HG03025 (cell line): ENCODE measurements around the gene REEP1.
"Not testable (repeated sequence)": the region's sequence is repeated elsewhere in the genome, so short reads cannot be mapped to it uniquely, and the experiment has no call there.

Experiments
- ATAC-seq: cut with Tn5 transposase; IDR thresholded peaks from one replicate; pipeline ENCODE4 v1.9.1; 2021; ENCODE audit warnings: mild to moderate bottlenecking, moderate library complexity; ENCODE audit not compliant: unreplicated experiment, low FRiP score

REEP1 gene

DNA sequence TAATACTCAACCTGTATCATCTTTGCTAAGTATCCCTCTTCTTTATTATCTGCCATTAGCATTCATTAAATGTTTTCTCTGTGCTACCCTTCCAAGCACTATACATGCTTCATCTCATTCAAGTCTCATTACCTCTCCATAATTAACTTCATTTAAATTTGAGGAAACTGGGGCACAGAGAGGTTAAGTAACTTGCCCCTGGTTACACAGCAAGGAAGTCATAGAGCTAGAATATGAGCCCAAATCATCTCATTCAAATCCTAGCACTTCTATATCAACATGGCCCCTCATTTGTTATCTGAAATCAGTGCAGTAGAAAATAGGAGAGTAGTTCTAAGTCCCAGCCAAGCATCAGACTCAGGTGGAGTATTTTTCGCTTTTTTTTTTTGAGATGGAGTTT lies 133.8 kb downstream of the REEP1 start:
- ATAC-seq, result no peak

DNA sequence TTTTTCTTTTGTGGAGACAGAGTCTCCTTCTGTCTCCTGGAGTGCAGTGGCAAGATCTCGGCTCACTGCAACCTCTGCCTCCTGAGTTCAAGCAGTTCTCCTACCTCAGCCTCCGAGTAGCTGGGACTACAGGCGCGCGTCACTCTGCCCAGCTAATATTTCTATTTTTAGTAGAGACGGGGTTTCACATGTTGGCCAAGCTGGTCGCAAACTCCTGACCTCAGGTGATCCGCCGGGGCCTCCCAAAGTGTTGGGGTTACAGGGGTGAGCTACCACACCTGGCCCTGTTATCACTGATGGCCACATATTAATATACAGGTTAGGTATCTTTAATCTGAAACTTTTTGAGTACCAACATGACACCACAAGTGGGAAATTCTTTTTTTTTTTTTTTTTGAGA lies 134.7 kb downstream of the REEP1 start:
- no peak for ATAC-seq

GRCh38 chr2:86202336-86202692 lies 135.1 kb downstream of the REEP1 start:
- no peak for ATAC-seq

DNA sequence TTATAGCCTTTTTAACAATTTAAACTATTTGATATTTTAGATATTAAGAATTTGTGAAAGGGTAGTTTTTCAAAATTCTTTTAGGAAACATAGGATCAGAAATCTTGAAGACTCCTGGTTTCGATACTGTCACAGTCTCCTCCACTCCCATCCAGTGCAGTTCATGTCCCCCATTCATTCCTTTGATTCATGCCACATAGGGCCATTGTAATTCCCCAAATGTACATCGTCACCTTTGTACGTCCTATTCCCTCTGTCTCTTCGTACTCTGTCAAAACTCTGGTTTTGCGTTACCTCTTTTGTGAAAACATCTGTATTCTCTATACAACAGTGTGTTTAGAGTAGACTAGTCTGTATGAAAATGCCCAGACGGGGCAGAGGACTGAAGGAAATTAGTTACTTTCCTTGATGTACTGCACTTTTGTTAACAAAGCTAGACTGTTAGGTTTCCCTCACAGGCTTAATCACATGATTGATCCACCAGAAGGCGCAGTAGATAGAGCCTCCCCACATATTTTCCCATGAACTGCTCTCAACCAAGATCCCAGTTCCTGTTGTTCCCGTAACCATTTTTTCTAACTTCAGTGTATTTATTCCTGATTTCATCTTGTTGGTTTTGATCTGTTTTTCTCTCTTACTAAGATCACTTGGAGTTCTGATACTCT lies 135.6 kb downstream of the REEP1 start:
- no peak for ATAC-seq

DNA sequence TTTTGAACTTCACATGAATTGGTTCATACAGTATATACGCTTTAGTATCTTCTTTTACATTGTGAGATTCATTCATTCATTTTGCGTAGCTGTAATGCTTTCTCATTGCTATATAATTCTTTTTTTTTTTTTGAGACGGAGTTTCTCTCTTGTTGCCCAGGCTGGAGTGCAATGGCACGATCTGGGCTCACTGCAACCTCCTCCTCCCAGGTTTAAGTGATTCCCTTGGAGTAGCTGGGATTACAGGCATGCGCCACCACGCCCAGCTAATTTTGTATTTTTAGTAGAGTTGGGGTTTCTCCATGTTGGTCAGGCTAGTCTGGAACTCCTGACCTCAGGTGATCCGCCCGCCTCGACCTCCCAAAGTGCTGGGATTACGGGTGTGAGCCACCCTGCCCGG lies 136.9 kb downstream of the REEP1 start:
- ATAC-seq, result not testable (repeated sequence)

GRCh38 chr2:86199834-86200177 lies 137.6 kb downstream of the REEP1 start:
- no peak for ATAC-seq

GRCh38 chr2:86195808-86196387 lies 141.5 kb downstream of the REEP1 start:
- ATAC-seq, result no peak

- peak; percentile 87 for ATAC-seq
Observed at GRCh38 chr2:86195055-86195807, 142.2 kb downstream of the REEP1 start, which contains the start of gene IMMT. IMMT (minus strand) TSS chr2:86195462; CDS start chr2:86195382, 80 bp downstream.

DNA sequence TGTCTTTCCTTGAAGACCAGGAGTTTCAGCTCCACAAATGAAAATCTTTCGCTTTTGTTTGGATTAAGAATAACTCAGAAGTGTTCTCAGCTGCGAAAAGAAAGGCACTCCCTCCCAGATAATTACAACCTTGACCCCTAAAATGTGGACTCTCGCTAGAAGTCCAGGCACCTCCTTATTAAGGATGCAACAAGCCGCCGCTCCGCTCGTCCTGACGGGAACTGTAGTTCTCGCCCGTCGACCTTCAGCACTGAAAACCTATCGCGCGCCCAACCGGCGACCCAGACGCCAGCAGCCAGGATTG lies 142.7 kb downstream of the REEP1 start:
- ATAC-seq, result no peak

- ATAC-seq, result no peak
Observed at GRCh38 chr2:86193901-86194567, 143.4 kb downstream of the REEP1 start.

- ATAC-seq, result no peak
Observed at GRCh38 chr2:86189782-86190416, 147.5 kb downstream of the REEP1 start.

- no peak for ATAC-seq
Observed at GRCh38 chr2:86186431-86186830, 151.0 kb downstream of the REEP1 start.

DNA sequence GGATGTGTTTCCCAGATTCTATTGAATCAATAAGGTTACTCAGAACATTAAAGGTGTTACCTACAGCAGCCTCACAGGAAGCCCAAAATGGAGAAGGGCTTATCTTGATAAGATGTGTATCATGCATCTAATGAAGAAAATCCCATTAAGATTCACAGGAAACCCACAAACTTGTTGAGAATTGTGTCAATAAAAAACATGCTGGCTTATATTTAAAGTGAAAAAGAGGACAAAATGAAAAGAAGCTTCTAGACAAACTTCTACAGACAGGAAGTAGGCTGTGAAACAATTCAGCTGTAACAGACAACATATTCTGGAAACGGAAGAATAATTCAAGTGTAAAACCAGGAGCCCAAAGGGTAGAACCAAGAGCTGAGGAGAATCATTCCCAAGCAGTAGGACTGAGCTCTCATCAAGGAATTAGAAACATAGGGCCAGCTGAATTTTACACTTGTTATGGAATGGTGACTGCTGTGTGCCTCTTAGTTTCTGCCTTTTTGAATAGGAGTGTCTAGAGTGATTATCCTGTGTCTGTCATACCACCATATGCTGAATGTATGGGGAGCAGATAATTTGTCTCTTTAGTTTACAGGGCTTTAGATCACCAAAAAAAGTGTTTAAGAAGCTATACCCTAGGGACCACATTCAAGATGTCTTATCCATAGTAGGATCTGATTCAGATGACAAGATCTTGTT lies 151.8 kb downstream of the REEP1 start:
- ATAC-seq, result no peak

- ATAC-seq, result no peak
Observed at GRCh38 chr2:86176597-86176996, 160.8 kb downstream of the REEP1 start.

GRCh38 chr2:86175828-86176227 lies 161.6 kb downstream of the REEP1 start:
- ATAC-seq, result no peak

DNA sequence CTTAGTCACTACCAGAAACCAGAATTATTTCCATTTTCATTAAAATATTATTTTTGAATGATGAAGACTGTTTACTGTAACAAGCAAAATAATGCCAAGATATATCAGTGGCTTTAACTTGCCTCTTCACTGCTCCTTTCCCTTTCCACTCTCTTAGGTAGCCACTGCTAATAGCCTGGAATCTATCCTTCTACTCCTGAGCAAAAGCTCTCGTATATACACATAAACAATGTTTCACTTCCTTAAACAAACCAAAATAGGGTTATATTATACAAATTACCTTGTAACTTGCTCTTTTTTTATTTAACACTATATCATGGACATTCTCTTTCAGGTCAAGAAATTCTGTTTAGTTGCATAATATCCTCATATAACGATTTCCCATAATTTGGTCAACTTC lies 163.0 kb downstream of the REEP1 start:
- ATAC-seq, result no peak

DNA sequence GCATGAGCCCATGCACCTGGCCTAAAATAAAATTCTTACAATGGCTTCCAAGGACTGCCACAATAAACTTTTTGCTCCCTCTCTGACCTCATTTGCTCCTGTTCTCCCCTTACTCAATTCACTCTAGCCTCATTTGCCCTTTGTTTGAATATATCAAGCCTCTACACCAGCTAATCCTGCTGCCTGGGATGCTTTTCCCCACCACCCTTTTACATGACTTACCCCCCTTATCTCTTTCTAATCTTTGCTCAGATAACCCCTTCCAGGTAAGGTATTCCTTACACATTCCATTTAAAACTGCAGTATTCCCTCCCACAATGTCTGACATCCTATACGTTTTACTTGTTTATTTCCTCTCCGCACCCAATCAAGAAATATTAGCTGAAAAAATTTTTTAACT lies 164.8 kb downstream of the REEP1 start:
- no peak for ATAC-seq

DNA sequence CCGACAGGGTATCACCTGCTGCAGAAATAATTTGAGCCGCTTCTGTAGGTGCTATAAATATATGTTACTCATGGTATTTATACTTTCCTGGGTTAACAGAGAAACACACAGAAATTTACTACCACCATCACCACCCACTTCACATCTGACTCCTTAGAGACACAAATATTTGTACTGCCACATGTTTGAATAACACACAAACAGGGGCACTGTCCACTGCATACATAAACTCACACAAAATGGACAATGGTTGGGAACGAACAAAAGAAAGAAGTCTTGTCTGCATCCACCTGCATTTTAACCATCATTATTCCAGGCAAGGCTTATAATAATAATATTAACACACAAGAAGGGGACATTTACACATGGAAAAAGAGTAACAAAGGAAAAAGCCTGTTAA lies 166.1 kb downstream of the REEP1 start:
- no peak for ATAC-seq

- ATAC-seq, result no peak
Observed at GRCh38 chr2:86170449-86170848, 167.0 kb downstream of the REEP1 start.
